H1 (cell line): ENCODE measurements around the gene KLHL5.

Source experiments
- HDAC2 ChIP-seq, 2 experiments: fragments of 300-600 bp in 1 of 2; sonication (generic) in 1 of 2; IDR thresholded peaks; 2 replicates each; pipeline ENCODE4 v1.6.1; 2011 to 2012; ENCODE audit warnings: low read depth in 2 of 2, low read length in 2 of 2, mild to moderate bottlenecking in 2 of 2, moderate library complexity in 2 of 2, borderline replicate concordance in 1 of 2, inconsistent platforms in 1 of 2
- KDM5A ChIP-seq: fragments of 200-600 bp; IDR thresholded peaks from 2 replicates; pipeline ENCODE4 v1.7.1; 2012; ENCODE audit warnings: mild to moderate bottlenecking, low read length, inconsistent platforms, mixed read lengths
- MAX ChIP-seq: IDR thresholded peaks from 2 replicates; pipeline ENCODE4 v1.6.1; 2012; ENCODE audit warnings: inconsistent platforms
- RAD21 ChIP-seq, 2 experiments: IDR thresholded peaks in 1 of 2; conservative IDR thresholded peaks in 1 of 2; 2 replicates each; pipeline ENCODE4 v1.6.1; 2011; ENCODE audit warnings: low read depth in 2 of 2, low read length in 2 of 2, improper control_type of control experiment in 1 of 2, inconsistent platforms in 1 of 2, mild to moderate bottlenecking in 1 of 2, moderate library complexity in 1 of 2
- SIRT6 ChIP-seq: IDR thresholded peaks from one replicate; pipeline ENCODE4 v1.7.1; 2012; ENCODE audit warnings: low read length, inconsistent platforms
- YY1 ChIP-seq: IDR thresholded peaks from 2 replicates; pipeline ENCODE4 v1.6.1; 2011; ENCODE audit warnings: low read depth, mild to moderate bottlenecking, low read length
- TF ChIP-seq, protein P1 (sequence below), 3 experiments: IDR thresholded peaks; 1 replicate in 2 of 3; 2 replicates in 1 of 3; pipeline versions ENCODE4 v1.5.1 to v1.6.1; 2011; ENCODE audit warnings: low read length in 3 of 3, mild to moderate bottlenecking in 3 of 3, inconsistent platforms in 2 of 3, low read depth in 1 of 3, moderate library complexity in 1 of 3; ENCODE audit not compliant: insufficient read depth in 1 of 3; ENCODE audit errors: control extremely low read depth in 1 of 3
- TF ChIP-seq, protein P2 (sequence below): IDR thresholded peaks from 2 replicates; pipeline ENCODE4 v1.6.1; 2011; ENCODE audit warnings: low read length, improper control_type of control experiment

DNA sequence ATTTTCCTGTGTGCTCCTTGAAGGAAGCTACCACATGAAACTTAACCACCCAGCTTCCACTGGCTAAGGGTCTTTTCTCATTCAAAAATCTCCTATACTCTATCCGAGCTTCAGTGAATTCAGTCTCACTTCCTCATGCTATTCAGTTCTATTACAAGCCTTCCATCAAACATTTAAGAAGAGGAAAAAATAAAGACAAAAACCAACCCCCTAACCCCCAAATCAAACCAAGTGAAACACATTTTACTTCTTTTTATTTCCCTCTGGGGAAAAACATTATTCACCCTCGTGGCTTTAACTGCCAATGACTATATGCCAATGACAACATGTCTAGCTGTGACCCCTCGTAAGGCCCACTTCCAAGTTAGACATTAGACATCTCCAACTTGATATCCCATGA, 104.1 kb downstream of the KLHL5 start:
- TF ChIP-seq HDAC2 (IDR thresholded peaks at IDR 0.05; ENCODE audit: borderline replicate concordance in 1 of 2, low read depth in 2 of 2, low read length in 2 of 2) = no peak
- TF ChIP-seq SIRT6 = no peak
- no peak for TF ChIP-seq KDM5A
- TF ChIP-seq RAD21 (IDR thresholded peaks at IDR 0.05 in 1 of 2, conservative IDR thresholded peaks at IDR 0.05 in 1 of 2; ENCODE audit: low read depth in 2 of 2, low read length in 2 of 2) = no peak
- TF ChIP-seq, protein P1, sequence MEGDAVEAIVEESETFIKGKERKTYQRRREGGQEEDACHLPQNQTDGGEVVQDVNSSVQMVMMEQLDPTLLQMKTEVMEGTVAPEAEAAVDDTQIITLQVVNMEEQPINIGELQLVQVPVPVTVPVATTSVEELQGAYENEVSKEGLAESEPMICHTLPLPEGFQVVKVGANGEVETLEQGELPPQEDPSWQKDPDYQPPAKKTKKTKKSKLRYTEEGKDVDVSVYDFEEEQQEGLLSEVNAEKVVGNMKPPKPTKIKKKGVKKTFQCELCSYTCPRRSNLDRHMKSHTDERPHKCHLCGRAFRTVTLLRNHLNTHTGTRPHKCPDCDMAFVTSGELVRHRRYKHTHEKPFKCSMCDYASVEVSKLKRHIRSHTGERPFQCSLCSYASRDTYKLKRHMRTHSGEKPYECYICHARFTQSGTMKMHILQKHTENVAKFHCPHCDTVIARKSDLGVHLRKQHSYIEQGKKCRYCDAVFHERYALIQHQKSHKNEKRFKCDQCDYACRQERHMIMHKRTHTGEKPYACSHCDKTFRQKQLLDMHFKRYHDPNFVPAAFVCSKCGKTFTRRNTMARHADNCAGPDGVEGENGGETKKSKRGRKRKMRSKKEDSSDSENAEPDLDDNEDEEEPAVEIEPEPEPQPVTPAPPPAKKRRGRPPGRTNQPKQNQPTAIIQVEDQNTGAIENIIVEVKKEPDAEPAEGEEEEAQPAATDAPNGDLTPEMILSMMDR (IDR thresholded peaks at IDR 0.05; ENCODE audit: control extremely low read depth in 1 of 3, insufficient read depth in 1 of 3, low read depth in 1 of 3, low read length in 3 of 3) = no peak
- no peak for TF ChIP-seq MAX
- TF ChIP-seq, protein P2, sequence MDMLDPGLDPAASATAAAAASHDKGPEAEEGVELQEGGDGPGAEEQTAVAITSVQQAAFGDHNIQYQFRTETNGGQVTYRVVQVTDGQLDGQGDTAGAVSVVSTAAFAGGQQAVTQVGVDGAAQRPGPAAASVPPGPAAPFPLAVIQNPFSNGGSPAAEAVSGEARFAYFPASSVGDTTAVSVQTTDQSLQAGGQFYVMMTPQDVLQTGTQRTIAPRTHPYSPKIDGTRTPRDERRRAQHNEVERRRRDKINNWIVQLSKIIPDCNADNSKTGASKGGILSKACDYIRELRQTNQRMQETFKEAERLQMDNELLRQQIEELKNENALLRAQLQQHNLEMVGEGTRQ = no peak
- TF ChIP-seq YY1 = no peak
